ENCODE data around the gene MTFMT. TPM values are rescaled to one million over a fixed set of nuclear protein-coding genes. Genes with fewer than 3 reads are reported as not detected.

Gene MTFMT
- total and polyA plus RNA-seq, 2 of the 13 experiments (the other 11 are each of a cell fraction or from before 2014, with no cell fraction given), result 9.9 to 23.2 TPM

GRCh38 chr15:65054333-65055200, 25.1 kb upstream of the MTFMT start (continued):
- TF ChIP-seq MLXIP (CRISPR knock-in tag; IDR thresholded peaks at IDR 0.05; ENCODE audit: borderline replicate concordance) (no peak), SRSF4 (IDR thresholded peaks at IDR 0.05; ENCODE audit: low read depth, low read length, poor library complexity, severe bottlenecking) (no peak), ZNF747 (CRISPR knock-in tag; IDR thresholded peaks at IDR 0.05; ENCODE audit: borderline replicate concordance) (no peak), DPF2 (CRISPR knock-in tag; IDR thresholded peaks at IDR 0.05; ENCODE audit: borderline replicate concordance, low read depth) (no peak), ZNF883 (CRISPR knock-in tag; IDR thresholded peaks at IDR 0.05; ENCODE audit: not compliant biosample characterization) (no peak), GPBP1L1 (CRISPR knock-in tag; IDR thresholded peaks at IDR 0.05) (no peak), ZNF512B (CRISPR knock-in tag; IDR thresholded peaks at IDR 0.05; ENCODE audit: borderline replicate concordance) (no peak), HDAC2 (CRISPR knock-in tag; IDR thresholded peaks at IDR 0.05) (peak; percentile 29; the same call in 1 of the 2 replicates), ZZZ3 (CRISPR knock-in tag; IDR thresholded peaks at IDR 0.05; ENCODE audit: borderline replicate concordance) (no peak), GMEB2 (CRISPR knock-in tag; IDR thresholded peaks at IDR 0.05; ENCODE audit: low read depth) (no peak), CREM (IDR thresholded peaks at IDR 0.05) (no peak), CREM (CRISPR knock-in tag; IDR thresholded peaks at IDR 0.05) (no peak), HIC2 (CRISPR knock-in tag; IDR thresholded peaks at IDR 0.05; ENCODE audit: low read depth) (no peak), PITX1 (CRISPR knock-in tag; IDR thresholded peaks at IDR 0.05) (no peak), NR1H2 (CRISPR knock-in tag; IDR thresholded peaks at IDR 0.05; ENCODE audit: borderline replicate concordance, low read depth) (no peak), SOX5 (CRISPR knock-in tag; IDR thresholded peaks at IDR 0.05; ENCODE audit: borderline replicate concordance) (peak; percentile 51; the same call in 1 of the 2 replicates), ZBTB21 (CRISPR knock-in tag; IDR thresholded peaks at IDR 0.05) (no peak)
